PC-9 (cell line): ENCODE measurements around the gene NTMT1. TPM values are rescaled to one million over a fixed set of nuclear protein-coding genes. Genes with fewer than 3 reads are reported as not detected.

Experiments used
- BruUV-seq: library from RNA; stranded (reverse); fragments of 400-500 nt; replicated peaks from 2 replicates; lab custom pipeline; 2021; lab: Mats Ljungman, UMichigan
- CTCF ChIA-PET: fragments of 300-600 bp; sonication (Branson Sonifier 250); formaldehyde crosslinking; loops from one replicate; lab custom pipeline; 2022; ENCODE audit warnings: antibody characterized with exemption; lab: Charles Lee
- POLR2A ChIA-PET: fragments of 300-600 bp; sonication (Branson Sonifier 250); formaldehyde crosslinking; loops from one replicate; lab custom pipeline; 2022; ENCODE audit warnings: antibody characterized with exemption; ENCODE audit not compliant: unreplicated experiment; lab: Charles Lee
- DNase-seq, 2 experiments: peaks; one replicate each; pipeline versions ENCODE4 v3.0.0 to v3.0.0-alpha.2; 2015 to 2022; ENCODE audit warnings: mixed read lengths in 1 of 2
- H2AFZ ChIP-seq: fragments of 200-600 bp; sonication (generic); 2 replicates; pipeline ENCODE4 v1.8.1; 2017; ENCODE audit warnings: antibody characterized with exemption
- H3F3A ChIP-seq: fragments of 200-600 bp; sonication (generic); 2 replicates; pipeline ENCODE4 v1.8.1; 2017; ENCODE audit warnings: antibody characterized with exemption, mild to moderate bottlenecking, low read depth; ENCODE audit not compliant: insufficient read depth
- H3K27ac ChIP-seq: fragments of 200-600 bp; sonication (generic); 2 replicates; pipeline ENCODE4 v1.6.1; 2016; ENCODE audit warnings: mixed run types
- H3K27me3 ChIP-seq: fragments of 200-600 bp; sonication (generic); 2 replicates; pipeline ENCODE4 v1.6.1; 2016; ENCODE audit warnings: low read depth, mixed run types; ENCODE audit not compliant: insufficient read depth
- H3K36me3 ChIP-seq: fragments of 200-600 bp; sonication (generic); 2 replicates; pipeline ENCODE4 v1.6.1; 2016; ENCODE audit warnings: low read depth, mixed run types
- H3K4me1 ChIP-seq: fragments of 200-600 bp; sonication (generic); replicated peaks from 2 replicates; pipeline ENCODE4 v1.6.1; 2016; ENCODE audit warnings: mixed run types; ENCODE audit not compliant: insufficient read depth
- H3K4me2 ChIP-seq: fragments of 200-600 bp; sonication (generic); 2 replicates; pipeline ENCODE4 v1.6.1; 2017; ENCODE audit warnings: mixed run types
- H3K4me3 ChIP-seq: fragments of 200-600 bp; sonication (generic); 2 replicates; pipeline ENCODE4 v1.6.1; 2016; ENCODE audit warnings: mixed run types
- H3K79me2 ChIP-seq: fragments of 200-600 bp; sonication (generic); 2 replicates; pipeline ENCODE4 v1.6.1; 2017; ENCODE audit warnings: low read depth, mixed run types
- H3K9me2 ChIP-seq: fragments of 200-600 bp; sonication (generic); 2 replicates; pipeline ENCODE4 v1.8.1; 2017; ENCODE audit warnings: mild to moderate bottlenecking; ENCODE audit not compliant: insufficient read depth
- H3K9me3 ChIP-seq: fragments of 200-600 bp; sonication (generic); 2 replicates; pipeline ENCODE4 v1.8.1; 2016; ENCODE audit warnings: low read depth; ENCODE audit not compliant: insufficient read depth
- H4K20me1 ChIP-seq: fragments of 200-600 bp; sonication (generic); 2 replicates; pipeline ENCODE4 v1.8.1; 2017; ENCODE audit not compliant: insufficient read depth
- CTCF ChIP-seq: fragments of 200-600 bp; sonication (generic); conservative IDR thresholded peaks from 2 replicates; pipeline ENCODE4 v1.6.1; 2017; ENCODE audit warnings: mixed run types, antibody characterized with exemption, mild to moderate bottlenecking, moderate library complexity
- EZH2 ChIP-seq: fragments of 200-600 bp; sonication (generic); IDR thresholded peaks from 2 replicates; pipeline ENCODE4 v1.8.0; 2017; ENCODE audit warnings: antibody characterized with exemption, low read depth
- intact Hi-C: fragments of 100-400 bp; cut with micrococcal nuclease; formaldehyde crosslinking; loops from one replicate; pipeline ENCODE4 v1.10.0; 2022; ENCODE audit not compliant: unreplicated experiment
- total RNA-seq: library from RNA; stranded (reverse); gene quantifications from 2 replicates; pipeline ENCODE4 v1.2.3, GENCODE V29; 2021

Gene NTMT1
- total RNA-seq, 1 experiment from 2014 or later = 52.5 TPM

DNA sequence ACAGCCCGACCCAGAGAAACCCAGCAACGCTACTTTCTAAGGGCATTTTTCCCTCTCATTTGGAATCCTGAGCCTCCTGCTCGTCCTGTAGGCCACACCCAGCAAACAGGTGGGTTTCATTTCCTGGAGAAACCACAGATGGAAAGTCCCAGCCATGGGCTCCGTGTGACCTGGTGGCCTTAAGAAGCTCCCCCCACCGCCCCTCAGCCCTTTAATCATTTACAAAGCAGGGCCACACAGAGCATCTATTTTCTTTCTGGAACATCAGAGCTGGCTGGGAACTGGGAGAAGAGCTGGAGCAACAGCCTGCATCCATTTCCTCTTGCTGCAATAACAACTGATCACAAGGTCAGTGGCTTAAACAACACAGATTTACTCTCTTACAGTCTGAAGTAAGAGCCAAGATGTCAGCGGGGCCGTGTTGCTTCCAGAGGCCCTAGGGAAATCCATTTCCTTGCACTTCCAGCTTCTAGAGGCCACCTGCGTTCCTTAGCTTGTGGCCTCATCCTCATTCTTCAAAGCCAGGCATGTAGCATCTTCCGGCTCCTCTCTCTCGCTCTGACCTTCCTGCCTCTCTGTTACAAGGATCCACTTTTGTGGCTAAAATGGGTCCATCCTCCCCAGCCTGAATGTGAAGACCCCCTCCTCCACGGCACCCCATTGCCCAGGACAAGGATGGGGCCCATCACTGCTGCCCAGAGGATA lies 45.6 kb upstream of the NTMT1 start:
- Histone ChIP-seq H2AFZ (no peak overlapping the region), H3K27ac (no peak overlapping the region), H3K4me1 (peaks cover 14% of the 10 kb centered on the region), H4K20me1 (no peaks in the 10 kb centered on the region), H3K9me3 (no peaks in the 10 kb centered on the region), H3K4me3 (no peak overlapping the region), H3K9me2 (no peaks in the 10 kb centered on the region), H3K27me3 (no peaks in the 10 kb centered on the region), H3K79me2 (no peaks in the 10 kb centered on the region), H3F3A (no peaks in the 10 kb centered on the region), H3K36me3 (no peaks in the 10 kb centered on the region), H3K4me2 (peak overlapping the region; percentile 33)
- intact Hi-C loops = no loop called here
- DNase-seq = no peak
- no peak for TF ChIP-seq CTCF
- no peak for TF ChIP-seq EZH2
- BruUV-seq = no TSS peak
- CTCF ChIA-PET = no interaction called here
- POLR2A ChIA-PET = interaction anchor here (0.6 kb wide), 1 partner anchor 94 kb away, joined by 3 read pairs; no protein-coding TSS in a partner anchor

DNA sequence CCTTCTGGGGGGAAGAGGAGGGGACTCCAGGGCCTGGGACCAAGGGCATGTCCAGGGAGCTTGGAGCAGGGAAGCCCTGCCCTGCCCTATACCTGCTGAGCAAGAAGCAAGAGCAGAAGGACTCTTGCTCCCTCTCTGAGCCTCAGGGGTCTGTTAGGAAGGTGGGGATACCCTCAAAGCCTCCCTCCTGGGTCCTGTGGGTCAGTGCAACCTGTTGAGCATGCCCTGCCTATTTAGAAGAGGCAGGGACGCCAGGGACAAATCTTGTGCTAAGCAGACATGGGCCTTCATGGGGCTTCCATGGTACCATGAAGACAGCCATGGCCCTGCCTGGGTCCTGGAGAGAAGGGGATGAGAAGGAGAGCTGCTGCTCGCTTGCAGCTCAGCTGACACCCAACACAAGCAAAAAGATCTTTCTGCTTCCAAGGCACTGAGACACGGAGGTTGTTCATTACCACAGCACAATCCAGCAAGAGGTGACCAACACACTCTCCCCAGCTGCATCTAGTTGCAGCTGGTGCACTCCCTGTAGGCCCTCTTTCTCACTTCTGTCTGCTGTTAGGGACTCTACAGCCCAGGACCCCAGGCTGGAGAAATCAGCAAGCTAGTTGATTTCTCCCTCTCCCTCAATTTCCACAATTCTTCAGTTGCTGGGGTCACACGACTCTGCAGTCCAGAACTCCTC lies 44.3 kb upstream of the NTMT1 start:
- H3K4me1 ChIP-seq = peaks cover 14% of the 10 kb centered on the region
- no peak overlapping the region for H3K4me2 ChIP-seq
- no peaks in the 10 kb centered on the region for H3K36me3 ChIP-seq
- TF ChIP-seq CTCF = no peak
- TF ChIP-seq EZH2 = no peak
- H3K27me3 ChIP-seq = no peaks in the 10 kb centered on the region
- ChIA-PET POLR2A (interaction anchor here (0.6 kb wide), 1 partner anchor 415 kb away, joined by 3 read pairs; no protein-coding TSS in a partner anchor), CTCF (no interaction called here)
- H3K27ac ChIP-seq = no peak overlapping the region
- H3K9me2 ChIP-seq = no peaks in the 10 kb centered on the region
- no peaks in the 10 kb centered on the region for H3K79me2 ChIP-seq
- H3K4me3 ChIP-seq = no peak overlapping the region
- intact Hi-C loops = no loop called here
- H2AFZ ChIP-seq = no peak overlapping the region
- H4K20me1 ChIP-seq = no peaks in the 10 kb centered on the region
- BruUV-seq = no TSS peak
- no peak for DNase-seq
- no peaks in the 10 kb centered on the region for H3K9me3 ChIP-seq
- no peaks in the 10 kb centered on the region for H3F3A ChIP-seq

GRCh38 chr9:129582855-129583254 lies 43.1 kb upstream of the NTMT1 start:
- TF ChIP-seq EZH2 = no peak
- Histone ChIP-seq H3F3A (no peaks in the 10 kb centered on the region), H3K4me2 (no peak overlapping the region), H3K4me1 (peaks cover 14% of the 10 kb centered on the region), H3K27ac (no peak overlapping the region), H3K4me3 (no peak overlapping the region), H3K36me3 (no peaks in the 10 kb centered on the region), H4K20me1 (no peaks in the 10 kb centered on the region), H2AFZ (no peak overlapping the region), H3K9me2 (no peaks in the 10 kb centered on the region), H3K79me2 (no peaks in the 10 kb centered on the region), H3K27me3 (no peaks in the 10 kb centered on the region), H3K9me3 (no peaks in the 10 kb centered on the region)
- CTCF ChIA-PET = no interaction called here
- no TSS peak for BruUV-seq
- intact Hi-C loops = no loop called here
- no peak for DNase-seq
- POLR2A ChIA-PET = no interaction called here
